DLD1 (cell line): ENCODE results near the gene CDK5.

Source experiments
- in situ Hi-C: cut with HindIII; loops from 2 replicates; pipeline ENCODE4 v1.10.0; 2017; ENCODE audit warnings: low sequenced_read_pairs

The CDK5 gene

GRCh38 chr7:151087245-151088018, 29.7 kb upstream of the CDK5 start:
- in situ Hi-C loops = no loop called here

DNA sequence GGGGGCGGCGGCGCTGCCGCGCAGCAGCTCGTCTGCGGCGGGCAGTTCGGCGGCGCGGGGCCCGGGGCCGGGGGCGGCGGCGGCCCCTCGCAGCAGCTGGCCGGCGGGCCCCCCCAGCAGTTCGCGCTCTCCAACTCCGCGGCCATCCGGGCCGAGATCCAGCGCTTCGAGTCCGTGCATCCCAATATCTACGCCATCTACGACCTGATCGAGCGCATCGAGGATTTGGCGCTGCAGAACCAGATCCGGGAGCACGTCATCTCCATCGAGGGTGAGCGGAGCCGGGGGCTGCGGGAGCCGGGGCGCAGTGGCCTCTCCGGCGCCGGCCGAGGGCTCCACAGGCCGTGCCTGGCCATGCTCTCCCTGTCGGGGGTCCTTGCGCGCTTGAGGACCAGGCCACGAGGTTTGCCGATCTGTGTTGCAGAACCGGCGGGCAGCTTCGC, 29.1 kb upstream of the CDK5 start:
- in situ Hi-C loops = no loop called here

GRCh38 chr7:151085691-151086620, 28.3 kb upstream of the CDK5 start, which contains the start of gene AGAP3:
Gene AGAP3 (plus strand): TSS chr7:151086475. CDS start chr7:151086742, 267 bp downstream.
- in situ Hi-C loops = no loop called here

- in situ Hi-C loops = no loop called here
Observed at GRCh38 chr7:151085329-151085690, 27.6 kb upstream of the CDK5 start.

- in situ Hi-C loops = no loop called here
Observed at GRCh38 chr7:151083824-151084160, 26.1 kb upstream of the CDK5 start.

- in situ Hi-C loops = no loop called here
Observed at GRCh38 chr7:151083071-151083823, 25.6 kb upstream of the CDK5 start, which contains the start of gene TMUB1. Gene TMUB1 (minus strand): TSS chr7:151083493. CDS start chr7:151082563, 930 bp downstream.

DNA sequence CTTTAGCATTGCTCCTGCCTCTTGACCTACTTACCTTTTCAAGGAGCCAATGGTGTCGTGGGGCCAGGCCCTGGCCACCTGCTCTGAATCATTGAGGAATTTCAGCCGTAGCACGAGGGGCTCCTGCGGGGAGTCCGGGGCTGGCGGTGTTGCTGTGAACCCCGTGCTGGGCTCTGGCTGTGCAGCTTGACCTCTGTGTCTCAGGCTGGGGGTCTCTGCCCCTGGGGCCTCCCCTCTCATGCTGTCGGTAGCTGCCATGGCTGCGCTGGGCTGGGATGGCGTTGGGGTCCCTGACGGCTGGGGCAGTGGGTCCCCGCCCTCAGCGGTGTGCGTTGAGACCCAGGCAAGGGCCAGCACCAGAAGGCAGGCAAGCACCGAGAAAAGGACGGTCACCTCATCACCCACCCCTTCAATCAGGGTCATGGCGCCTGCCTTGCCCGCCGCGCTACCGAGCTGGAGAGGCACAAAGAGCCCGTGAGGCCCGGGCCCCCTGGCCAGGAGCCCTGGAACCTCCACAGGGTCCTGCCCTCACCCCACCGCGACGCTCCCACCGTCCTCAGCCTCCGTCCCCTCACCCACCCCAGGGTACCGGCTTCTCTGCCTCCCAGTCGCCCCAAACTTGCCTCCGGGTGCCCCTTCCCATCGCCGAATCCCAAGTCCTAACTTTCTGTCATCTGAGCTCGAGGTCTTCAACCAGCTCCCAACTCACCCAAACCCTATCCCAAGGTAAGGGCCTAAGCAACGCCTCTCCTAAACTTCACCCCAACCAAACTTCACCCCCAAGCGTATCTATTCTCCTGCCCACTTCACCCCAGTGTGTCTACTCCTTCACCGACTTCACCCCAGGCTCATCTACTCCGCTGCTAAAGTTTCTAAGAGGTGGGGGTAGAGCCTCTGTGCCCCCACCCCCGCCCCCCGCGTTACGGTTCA, 24.7 kb upstream of the CDK5 start:
- in situ Hi-C loops = no loop called here

DNA sequence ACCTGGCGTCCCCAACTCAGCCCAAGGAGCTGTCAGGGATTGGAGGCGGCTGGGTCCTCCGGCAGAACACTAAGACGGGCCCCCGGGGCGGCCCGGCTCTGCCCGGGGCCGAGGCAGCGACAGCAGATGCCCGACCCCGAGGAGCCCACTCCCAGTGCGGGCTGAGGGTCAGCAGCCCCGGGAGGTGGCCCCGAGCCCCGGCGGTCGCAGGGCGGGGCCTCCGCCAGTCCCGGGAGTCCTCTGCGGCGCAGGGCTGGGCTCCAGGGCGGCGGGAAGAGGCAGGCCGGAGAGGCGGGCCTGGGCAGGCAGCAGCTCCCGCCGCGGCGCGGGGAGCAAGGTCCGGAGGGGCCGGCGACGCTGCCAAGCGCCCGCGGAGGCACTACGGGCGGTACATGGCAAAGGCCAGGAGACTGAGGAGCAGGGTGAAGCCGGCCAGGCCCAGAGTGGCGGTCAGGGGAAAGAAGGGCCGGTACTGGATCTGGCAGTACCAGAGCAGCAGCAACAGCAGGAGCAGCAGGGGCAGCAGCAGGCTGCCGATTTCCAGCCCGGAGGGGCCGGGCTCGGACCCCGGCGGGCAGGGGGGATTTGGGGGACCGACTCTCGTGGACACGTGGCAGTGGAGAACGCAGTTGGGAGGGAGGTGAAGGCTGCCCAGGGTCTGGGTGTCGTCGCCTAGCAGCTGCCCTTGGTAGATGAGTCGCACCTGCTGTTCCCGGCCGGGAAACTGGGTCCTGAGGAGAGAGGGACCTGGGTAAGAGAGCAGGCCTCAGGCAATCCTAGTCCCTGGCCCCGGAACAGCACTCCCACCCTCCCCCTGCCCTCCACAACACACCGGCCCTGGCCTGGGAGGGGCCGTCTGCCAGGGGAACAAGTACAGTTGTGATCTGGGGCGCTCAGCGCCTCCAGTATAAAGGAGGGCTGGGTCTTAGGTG, 23.7 kb upstream of the CDK5 start:
- in situ Hi-C loops = no loop called here

- in situ Hi-C loops = no loop called here
Observed at GRCh38 chr7:151080522-151081169, 22.9 kb upstream of the CDK5 start, which contains the start of gene FASTK. Gene FASTK (minus strand): TSS chr7:151080809. CDS start chr7:151080766, 43 bp downstream.

DNA sequence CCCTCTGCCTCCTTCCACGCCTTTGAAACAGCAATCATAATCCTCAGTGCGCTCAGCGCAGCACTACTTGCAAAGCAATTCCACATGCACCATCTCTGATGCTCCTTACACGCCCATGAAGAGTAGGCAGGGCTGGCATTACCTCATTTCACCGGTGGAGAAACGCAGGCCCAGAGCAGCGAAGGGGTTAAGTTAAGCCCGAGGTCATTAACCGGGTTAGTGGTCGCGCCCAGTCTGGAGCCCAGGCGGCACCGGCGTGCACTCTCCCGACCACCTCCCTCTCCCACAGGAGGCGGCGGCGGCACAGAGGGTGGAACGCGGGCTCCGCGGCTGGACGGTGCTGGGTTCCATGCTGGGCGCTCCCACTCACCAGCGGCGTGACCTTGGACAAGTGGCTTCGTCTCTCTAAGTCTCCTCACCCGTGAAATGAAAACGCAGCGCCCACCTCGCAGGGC, 22.4 kb upstream of the CDK5 start:
- in situ Hi-C loops = no loop called here

DNA sequence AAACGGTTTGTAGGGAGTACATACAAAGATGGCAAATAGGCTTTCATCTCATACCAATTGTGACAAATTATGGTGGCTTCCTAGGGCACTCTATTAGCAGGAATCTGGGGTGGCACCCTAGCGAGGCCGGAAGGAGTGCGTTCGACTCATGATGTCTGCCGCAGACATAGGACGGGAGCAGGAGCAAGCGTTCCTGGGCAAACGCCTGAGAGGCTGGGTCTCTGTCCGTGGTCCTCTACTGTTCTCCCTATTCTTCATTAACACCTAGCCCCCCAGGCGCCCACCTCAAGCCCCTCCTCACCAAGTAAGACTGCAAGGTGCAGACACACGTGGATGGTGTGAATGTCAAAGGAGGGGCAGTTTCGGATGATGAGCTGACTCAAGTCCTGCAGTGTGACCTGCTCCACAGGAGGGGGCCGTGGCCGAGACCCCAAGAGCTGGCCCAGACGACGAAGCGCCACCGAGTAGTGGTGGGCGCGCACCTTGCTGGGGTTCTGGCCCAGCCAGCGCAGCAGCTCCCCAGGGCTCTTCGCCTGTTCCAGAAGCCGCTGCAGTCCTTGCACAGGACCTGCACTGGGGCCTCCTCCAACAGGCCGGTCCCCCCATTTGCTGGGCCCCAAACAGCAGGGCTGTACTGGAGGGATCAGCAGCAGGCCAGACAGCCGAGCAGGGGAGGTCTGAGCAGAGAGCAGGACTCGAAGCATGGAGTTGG, 21.7 kb upstream of the CDK5 start:
- in situ Hi-C loops = no loop called here

- in situ Hi-C loops = no loop called here
Observed at GRCh38 chr7:151078233-151079040, 20.7 kb upstream of the CDK5 start.

GRCh38 chr7:151077705-151078232, 20.1 kb upstream of the CDK5 start:
- in situ Hi-C loops = no loop called here

GRCh38 chr7:151076863-151077704, 19.4 kb upstream of the CDK5 start:
- in situ Hi-C loops = no loop called here

DNA sequence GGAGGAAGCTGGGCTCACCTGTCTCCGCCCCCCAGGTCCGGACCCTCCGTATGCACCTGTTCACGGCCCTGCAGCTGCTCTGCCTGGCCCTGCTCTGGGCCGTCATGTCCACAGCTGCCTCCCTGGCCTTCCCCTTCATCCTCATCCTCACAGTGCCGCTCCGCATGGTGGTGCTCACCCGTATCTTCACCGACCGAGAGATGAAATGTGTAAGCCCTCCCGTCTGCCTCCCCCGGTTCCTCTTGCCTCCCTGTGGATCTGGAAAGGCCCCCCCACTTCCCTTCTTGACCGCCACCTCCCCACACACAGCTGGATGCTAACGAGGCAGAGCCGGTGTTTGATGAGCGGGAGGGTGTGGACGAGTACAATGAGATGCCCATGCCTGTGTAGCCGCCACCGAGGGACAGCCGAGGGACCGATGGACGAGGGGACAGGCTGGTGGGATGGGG, 18.3 kb upstream of the CDK5 start:
- in situ Hi-C loops = no loop called here

GRCh38 chr7:151075662-151075971, 17.9 kb upstream of the CDK5 start:
- in situ Hi-C loops = no loop called here
